Measurements from ENCODE around the gene IRF4.

The IRF4 gene

GRCh38 chr6:380234-381218 is 11.0 kb upstream of the IRF4 start:
- no peak for TF ChIP-seq CTCF (IDR thresholded peaks at IDR 0.05; ENCODE audit: low read depth, low read length)
- H3K4me3 ChIP-seq (ENCODE audit: low read depth, low read length) = no peak overlapping the region

- TF ChIP-seq CTCF (IDR thresholded peaks at IDR 0.05; ENCODE audit: low read depth, low read length) = no peak
- no peak overlapping the region for H3K4me3 ChIP-seq (ENCODE audit: low read depth, low read length)
Measured at GRCh38 chr6:381742-382461, 9.7 kb upstream of the IRF4 start.

- TF ChIP-seq CTCF (IDR thresholded peaks at IDR 0.05; ENCODE audit: low read depth, low read length) = no peak
- H3K4me3 ChIP-seq (ENCODE audit: low read depth, low read length) = no peak overlapping the region
Measured at GRCh38 chr6:382883-383810, 8.4 kb upstream of the IRF4 start.

- TF ChIP-seq CTCF (IDR thresholded peaks at IDR 0.05; ENCODE audit: low read depth, low read length) = no peak
- H3K4me3 ChIP-seq (ENCODE audit: low read depth, low read length) = no peak overlapping the region
Measured at GRCh38 chr6:383856-384255, 7.7 kb upstream of the IRF4 start.

GRCh38 chr6:384898-385297 is 6.7 kb upstream of the IRF4 start:
- TF ChIP-seq CTCF (IDR thresholded peaks at IDR 0.05; ENCODE audit: low read depth, low read length) = no peak

GRCh38 chr6:385614-386013 is 5.9 kb upstream of the IRF4 start:
- TF ChIP-seq CTCF (IDR thresholded peaks at IDR 0.05; ENCODE audit: low read depth, low read length) = no peak
- H3K4me3 ChIP-seq (ENCODE audit: low read depth, low read length) = no peak overlapping the region

More at GRCh38 chr6:384898-385297, 6.7 kb upstream of the IRF4 start:
- H3K4me3 ChIP-seq (ENCODE audit: low read depth, low read length) = no peak overlapping the region
